Activated T-cell treated with anti-CD3 and anti-CD28 coated beads for 48 hours (primary cell): Measurements from ENCODE around the gene SYNGR3.
"Not testable (repeated sequence)": the region's sequence is repeated elsewhere in the genome, so short reads cannot be mapped to it uniquely, and the experiment has no call there.

Experiments used
- DNase-seq: peaks from one replicate; pipeline ENCODE4 v3.0.0-alpha.2; 2020; ENCODE audit warnings: low read depth

Gene SYNGR3

DNA sequence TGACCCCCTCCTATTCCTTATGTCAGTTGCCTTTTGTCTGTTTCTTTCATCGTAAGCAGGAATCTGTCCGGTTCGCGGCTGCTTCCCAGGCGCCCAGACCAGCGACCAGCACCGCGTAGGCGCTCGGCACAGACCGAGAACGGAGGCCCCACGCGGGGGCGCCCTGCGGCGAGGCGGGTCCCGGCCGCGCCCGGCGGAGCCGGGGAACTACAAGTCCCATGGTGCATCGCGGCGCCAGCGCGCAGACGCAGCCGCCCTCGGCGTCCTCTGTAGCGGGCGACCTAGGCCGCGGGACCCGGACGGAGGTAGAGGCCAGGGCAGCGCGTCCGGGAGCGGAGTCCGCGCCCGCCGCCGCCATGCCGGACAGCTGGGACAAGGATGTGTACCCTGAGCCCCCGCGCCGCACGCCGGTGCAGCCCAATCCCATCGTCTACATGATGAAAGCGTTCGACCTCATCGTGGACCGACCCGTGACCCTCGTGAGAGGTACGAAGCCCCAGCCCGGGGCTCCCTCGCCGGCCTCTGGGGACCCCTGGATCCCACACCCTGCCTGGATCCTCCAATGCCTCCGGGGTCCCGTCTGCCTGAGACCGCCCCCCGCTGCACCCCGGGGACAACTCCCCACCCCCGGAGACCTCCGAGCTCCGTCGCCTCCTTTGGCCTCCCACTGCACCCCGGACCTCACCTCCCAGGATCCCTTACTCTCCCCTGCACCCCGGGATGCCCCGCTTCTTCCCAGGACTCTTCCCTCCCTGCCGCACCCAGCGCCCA is 30.3 kb upstream of the SYNGR3 start, which contains the start of gene NDUFB10:
Gene NDUFB10, plus strand, starts transcription at position 270 of the 771 bp plus-strand sequence. Its CDS starts 87 bp downstream, at position 357.
- DNase-seq = peak; percentile 94

- no peak for DNase-seq
Measured at GRCh38 chr16:1960665-1961630, 28.8 kb upstream of the SYNGR3 start.

- no peak for DNase-seq
Measured at GRCh38 chr16:1961651-1962067, 28.1 kb upstream of the SYNGR3 start.

GRCh38 chr16:1962161-1963153 is 27.3 kb upstream of the SYNGR3 start:
- DNase-seq = not testable (repeated sequence)

DNA sequence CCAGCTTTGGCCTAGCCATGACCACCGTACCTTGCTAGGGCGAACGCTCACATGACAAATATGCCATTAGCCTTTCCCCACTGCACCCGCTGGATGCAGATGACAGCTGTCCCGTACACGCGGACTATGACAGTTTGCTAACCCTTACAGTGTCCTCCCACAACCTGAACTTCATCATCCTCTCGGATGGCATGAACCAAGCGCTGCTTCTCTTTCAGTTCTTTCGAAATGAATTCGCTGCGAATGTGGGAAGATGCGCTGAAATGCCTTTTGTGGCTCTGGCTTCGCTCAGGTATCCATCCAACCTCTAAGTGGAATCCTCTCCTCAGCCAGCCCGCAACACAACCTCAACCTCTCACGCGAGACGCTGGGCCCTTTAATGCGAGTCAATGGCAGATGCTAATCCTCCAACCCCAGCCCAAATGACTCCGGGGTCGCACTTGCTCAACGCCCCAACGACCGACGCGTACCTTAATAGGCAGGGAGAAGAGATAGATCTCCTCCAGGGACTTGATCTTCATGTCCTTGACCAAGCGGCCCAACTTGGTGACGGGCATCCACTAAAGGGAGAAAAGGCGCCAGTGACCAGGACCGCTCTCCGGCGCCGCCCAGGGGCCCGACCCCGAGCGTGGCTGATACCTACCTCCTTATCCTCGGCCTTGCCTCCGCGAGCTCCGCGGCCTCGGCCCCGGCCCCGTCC is 25.8 kb upstream of the SYNGR3 start:
- no peak for DNase-seq

GRCh38 chr16:1964506-1965395 is 25.0 kb upstream of the SYNGR3 start, which contains the start of gene RPS2:
Gene RPS2, minus strand, starts transcription at chr16:1964826. Its CDS starts 201 bp downstream, at chr16:1964625.
- DNase-seq = peak; percentile 96

- no peak for DNase-seq
Measured at GRCh38 chr16:1965396-1966001, 24.3 kb upstream of the SYNGR3 start.

DNA sequence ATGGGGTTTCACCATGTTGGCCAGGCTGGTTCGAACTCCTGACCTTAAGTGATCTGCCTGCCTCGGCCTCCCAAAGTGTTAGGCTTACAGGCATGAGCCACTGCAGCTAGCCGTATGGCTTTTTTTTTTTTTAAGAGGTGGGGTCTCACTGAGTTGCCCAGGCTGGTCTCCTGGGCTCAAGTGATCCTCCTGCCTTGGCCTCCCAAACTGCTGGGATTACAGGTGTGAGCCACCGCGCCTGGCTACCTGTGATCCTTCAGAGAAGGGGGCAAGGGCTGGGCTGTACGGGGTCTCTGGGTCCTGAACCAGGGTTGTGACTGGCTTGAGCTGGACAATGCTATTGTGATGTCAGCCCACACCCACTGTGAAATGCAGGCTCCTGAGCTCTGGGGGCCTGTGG is 23.3 kb upstream of the SYNGR3 start, which contains the start of gene RNF151:
Gene RNF151, plus strand, starts transcription at position 397 of the 400 bp plus-strand sequence. CDS start 26 bp downstream, outside the sequence.
- DNase-seq = no peak

- DNase-seq = no peak
Measured at GRCh38 chr16:1968146-1968953, 21.4 kb upstream of the SYNGR3 start.

DNA sequence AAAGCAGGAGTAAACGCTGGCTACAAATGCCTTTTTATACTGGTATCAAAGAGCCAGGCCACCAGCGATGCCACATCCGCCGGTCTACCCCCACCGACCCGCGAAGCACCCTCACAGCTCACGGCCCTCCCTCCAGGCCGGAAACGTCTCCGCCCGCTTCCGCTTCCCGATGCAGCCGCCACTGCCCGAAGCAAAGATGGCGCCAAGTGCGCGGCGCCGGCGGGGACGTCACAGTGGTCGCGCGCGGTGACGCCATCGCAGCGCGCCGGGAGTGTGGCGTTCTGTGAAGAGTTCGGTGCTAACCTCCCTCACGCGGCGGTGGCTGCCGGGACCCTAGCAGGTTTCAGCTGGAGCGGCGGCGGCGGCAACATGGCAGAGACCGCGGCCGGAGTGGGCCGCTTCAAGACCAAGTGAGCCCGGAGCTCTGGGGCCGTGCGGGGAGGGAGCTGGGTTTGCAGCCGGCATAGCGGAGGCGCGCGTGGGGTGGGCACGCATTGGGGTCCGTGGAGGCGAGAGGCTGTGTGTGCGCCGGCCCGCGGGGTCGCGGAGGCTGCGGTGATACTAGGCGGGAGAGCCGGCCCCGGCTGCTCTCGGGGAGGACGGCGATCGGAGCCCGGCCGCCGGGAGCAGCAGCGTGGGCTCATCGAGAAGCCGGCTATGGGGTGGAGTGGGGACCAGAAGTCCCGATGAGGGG is 17.8 kb upstream of the SYNGR3 start, which contains the start of gene TBL3:
Gene TBL3, plus strand, starts transcription at position 258 of the 694 bp plus-strand sequence. Its CDS starts 112 bp downstream, at position 370.
- DNase-seq = peak; percentile 97

- no peak for DNase-seq
Measured at GRCh38 chr16:1972490-1972877, 17.3 kb upstream of the SYNGR3 start.

GRCh38 chr16:1973461-1974156 is 16.2 kb upstream of the SYNGR3 start:
- DNase-seq = no peak

- DNase-seq = no peak
Measured at GRCh38 chr16:1974157-1975070, 15.4 kb upstream of the SYNGR3 start.

DNA sequence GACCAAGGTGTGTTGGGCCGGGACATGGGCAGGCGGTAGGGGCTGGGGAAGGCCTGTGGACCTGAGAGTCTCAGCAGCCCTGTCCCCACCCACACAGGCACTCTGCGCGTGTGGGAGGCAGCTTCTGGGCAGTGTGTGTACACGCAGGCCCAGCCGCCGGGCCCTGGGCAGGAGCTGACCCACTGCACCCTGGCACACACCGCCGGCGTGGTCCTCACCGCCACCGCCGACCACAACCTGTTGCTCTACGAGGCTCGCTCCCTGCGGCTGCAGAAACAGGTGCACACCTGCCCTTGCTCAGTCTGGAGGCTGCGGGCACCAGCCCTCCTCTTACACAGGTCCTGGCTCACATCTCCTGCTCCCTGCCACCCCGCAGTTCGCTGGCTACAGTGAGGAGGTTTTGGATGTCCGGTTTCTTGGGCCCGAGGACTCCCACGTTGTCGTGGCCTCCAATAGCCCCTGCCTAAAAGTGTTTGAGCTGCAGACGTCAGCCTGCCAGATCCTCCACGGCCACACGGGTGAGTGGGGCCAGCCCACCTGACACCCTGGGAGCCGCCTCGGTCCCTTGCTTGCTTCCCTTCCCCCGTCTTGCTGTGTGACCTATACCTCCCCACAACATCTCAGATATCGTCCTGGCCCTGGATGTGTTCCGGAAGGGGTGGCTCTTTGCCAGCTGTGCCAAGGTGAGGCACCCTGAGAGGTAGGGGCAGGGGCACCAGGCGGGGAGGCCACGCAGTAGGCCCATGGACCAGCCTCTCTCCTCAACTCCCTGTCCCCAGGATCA is 14.1 kb upstream of the SYNGR3 start:
- DNase-seq = no peak

GRCh38 chr16:1976216-1976520 is 13.6 kb upstream of the SYNGR3 start:
- DNase-seq = no peak
